ENCODE data around the gene SUPT7L.

- TF ChIP-seq CTCF (IDR thresholded peaks at IDR 0.05; ENCODE audit: low read length) (no peak), EZH2 (IDR thresholded peaks at IDR 0.05; ENCODE audit: borderline replicate concordance, low read length) (no peak)
These were observed 16.1 kb downstream of the SUPT7L start for GRCh38 chr2:27647289-27647688.
